ENCODE measurements around the gene CRIM1. TPM values are rescaled to one million over a fixed set of nuclear protein-coding genes. Genes with fewer than 3 reads are reported as not detected.
"Not testable (repeated sequence)": the region's sequence is repeated elsewhere in the genome, so short reads cannot be mapped to it uniquely, and the experiment has no call there.

Gene CRIM1
- polyA plus RNA-seq, 4 donors = 85.0 to 97.7 (median 90.4) TPM

DNA sequence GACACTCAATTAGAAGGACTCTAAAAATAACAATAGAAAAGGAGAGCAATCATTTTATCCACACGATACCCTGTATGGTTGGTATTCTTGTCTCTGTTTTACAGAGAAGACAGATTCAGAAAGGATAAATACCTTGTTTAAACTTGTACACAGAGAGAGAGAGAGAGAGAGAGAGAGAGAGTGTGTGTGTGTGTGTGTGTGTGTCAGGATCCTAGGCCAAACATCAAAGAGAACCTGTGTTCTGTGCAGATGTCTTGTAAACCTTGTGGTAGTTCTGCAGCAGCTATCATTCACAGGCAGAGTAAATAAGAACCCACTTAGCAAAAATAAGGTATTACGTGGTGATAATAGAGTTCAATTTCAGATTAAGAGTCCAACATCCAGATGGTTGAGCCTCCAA is 4.3 kb upstream of the CRIM1 start:
- DNase-seq (ENCODE audit: low read depth in 4 of 4, low spot score in 2 of 4) = no peak

DNA sequence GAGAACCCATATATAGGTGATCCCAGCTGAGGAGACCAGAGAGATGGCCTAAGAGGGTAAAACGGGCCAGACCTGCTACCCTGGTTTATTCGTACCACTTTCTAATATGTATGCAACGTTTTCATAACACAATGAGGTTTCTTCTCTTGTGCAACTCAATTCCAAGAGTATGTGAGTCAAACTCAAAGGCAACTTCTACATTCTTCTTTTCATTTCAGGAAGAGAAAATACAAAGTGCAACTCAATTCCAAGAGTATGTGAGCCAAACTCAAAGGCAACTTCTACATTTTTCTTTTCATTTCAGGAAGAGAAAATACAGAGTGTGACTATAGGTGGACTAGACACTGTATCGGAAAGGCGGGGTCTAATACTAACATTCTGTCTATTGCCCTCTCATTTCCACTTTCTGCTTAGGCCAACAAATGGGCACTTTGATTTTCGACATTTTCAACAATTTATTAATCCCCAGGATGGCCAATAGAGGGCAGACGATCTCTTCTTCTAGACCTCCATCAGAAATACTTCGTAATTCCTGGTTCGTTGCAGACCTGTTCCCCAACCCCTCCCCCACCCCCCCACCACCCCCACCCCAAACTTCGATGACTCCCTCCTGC is 3.7 kb upstream of the CRIM1 start:
- DNase-seq (ENCODE audit: low read depth in 4 of 4, low spot score in 2 of 4) = no peak

DNA sequence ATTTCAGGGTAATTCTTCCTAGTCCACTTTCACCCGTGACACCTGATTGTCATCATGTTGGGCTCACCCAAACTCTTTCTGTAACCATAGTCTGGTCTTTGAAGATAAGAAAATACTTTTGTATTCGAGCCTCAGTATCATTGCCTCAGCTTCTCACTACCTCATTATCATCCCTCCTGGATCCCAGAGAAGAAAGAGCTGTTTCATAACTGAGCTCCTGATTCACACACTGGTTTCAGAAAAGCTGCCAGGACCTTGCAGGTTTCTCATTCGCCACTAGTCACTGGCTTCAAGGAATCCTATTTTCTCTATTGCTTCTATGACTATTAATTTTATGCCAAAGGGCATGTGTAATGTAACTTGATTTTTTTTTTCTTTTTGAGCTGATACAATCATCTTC is 2.9 kb upstream of the CRIM1 start:
- no peak for DNase-seq (ENCODE audit: low read depth in 4 of 4, low spot score in 2 of 4)

DNA sequence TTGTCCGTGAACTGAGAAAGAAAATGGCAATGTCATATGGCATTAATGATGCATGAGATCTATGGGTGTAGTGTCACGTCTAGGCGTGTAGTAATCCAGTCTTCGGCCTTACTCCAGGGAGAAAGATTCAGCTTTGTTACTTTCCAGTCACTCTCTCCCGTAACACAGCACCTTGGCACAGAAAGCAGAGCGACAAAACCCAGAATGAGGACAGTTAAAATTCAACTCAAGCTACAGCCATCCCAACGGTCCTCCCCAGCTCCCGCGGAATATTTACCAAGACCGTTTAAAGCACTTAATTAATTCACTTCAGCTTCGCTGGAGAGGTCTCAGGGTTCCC is 797 bp upstream of the CRIM1 start:
- DNase-seq (ENCODE audit: low read depth in 4 of 4, low spot score in 2 of 4) = no peak

DNA sequence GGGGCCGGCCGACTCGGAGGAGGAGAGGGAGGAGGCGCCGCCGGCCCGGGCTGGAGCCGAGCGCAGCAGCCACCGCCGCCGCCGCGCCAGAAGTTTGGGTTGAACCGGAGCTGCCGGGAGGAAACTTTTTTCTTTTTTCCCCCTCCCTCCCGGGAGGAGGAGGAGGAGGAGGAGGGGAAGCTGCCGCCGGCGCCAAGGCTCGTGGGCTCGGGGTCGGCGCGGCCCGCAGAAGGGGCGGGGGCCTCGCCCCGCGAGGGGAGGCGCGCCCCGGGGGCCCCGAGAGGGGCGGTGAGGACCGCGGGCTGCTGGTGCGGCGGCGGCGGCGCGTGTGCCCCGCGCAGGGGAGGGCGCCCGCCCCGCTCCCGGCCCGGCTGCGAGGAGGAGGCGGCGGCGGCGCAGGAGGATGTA is 316 bp downstream of the CRIM1 start:
- DNase-seq (ENCODE audit: low read depth in 4 of 4, low spot score in 2 of 4) = no peak

DNA sequence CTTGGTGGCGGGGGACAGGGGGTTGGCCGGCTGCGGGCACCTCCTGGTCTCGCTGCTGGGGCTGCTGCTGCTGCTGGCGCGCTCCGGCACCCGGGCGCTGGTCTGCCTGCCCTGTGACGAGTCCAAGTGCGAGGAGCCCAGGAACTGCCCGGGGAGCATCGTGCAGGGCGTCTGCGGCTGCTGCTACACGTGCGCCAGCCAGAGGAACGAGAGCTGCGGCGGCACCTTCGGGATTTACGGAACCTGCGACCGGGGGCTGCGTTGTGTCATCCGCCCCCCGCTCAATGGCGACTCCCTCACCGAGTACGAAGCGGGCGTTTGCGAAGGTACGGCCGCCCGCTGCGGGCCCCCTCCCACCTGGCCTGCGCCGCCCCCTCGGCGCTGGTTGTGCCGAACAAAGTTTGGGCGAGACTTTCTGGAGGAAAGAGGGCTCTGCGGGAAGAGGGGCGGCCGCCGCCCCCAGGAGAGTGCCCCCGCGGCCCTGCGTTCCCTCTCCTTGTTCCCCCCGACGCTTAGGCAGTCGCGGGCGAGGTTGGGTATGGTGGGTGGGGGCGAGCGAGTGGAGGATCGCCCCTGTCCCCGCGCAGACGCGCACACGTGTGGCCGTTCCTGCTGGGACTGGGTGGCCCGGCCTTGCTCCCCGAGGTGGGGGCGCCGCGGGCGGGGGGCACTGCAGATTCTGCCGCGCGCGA is 866 bp downstream of the CRIM1 start:
- DNase-seq (ENCODE audit: low read depth in 4 of 4, low spot score in 2 of 4) = no peak

DNA sequence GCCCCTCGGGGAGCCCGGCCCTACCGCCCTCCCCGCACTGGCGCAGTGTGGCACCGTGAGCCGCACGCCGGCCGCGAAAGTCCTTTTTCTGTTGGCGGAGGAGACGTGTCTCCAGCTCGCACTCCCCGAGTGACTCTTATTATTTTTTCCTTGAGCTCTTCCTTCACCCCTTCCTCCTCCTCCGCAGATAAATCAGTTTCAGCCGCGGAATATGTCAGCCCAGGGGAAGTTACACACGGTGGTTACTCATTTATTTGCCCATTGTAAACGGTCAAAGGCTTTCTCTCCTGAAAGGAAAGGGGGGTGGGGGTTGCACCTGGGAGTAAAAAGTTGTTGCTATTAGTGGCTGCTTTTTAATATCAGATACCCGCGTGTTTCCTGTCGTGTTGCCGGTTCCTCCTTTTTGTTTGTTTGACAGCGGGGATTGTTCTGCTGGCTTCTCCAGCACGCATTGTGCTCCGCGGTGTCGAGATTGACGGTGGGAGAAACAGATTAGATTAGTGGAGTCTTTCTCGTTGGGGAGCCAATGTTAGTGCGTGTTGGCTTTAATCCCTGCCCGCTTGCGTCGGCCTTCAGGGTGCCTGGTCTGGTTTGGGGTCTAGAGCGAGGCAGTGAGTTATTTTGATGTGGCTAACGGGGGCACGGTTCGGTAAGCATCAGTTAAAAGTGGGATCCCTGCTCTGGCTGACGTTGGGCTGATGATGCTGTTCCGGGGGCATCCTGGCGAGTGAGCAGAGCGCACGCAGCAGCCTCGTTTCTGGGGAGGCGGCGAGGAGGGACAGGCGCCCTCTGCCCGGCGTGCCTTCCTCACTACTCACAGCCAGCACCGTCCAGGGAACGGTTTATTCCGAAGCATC is 1.6 kb downstream of the CRIM1 start:
- DNase-seq (ENCODE audit: low read depth in 4 of 4, low spot score in 2 of 4) = peak in 1 of 4 donors; percentile 41

DNA sequence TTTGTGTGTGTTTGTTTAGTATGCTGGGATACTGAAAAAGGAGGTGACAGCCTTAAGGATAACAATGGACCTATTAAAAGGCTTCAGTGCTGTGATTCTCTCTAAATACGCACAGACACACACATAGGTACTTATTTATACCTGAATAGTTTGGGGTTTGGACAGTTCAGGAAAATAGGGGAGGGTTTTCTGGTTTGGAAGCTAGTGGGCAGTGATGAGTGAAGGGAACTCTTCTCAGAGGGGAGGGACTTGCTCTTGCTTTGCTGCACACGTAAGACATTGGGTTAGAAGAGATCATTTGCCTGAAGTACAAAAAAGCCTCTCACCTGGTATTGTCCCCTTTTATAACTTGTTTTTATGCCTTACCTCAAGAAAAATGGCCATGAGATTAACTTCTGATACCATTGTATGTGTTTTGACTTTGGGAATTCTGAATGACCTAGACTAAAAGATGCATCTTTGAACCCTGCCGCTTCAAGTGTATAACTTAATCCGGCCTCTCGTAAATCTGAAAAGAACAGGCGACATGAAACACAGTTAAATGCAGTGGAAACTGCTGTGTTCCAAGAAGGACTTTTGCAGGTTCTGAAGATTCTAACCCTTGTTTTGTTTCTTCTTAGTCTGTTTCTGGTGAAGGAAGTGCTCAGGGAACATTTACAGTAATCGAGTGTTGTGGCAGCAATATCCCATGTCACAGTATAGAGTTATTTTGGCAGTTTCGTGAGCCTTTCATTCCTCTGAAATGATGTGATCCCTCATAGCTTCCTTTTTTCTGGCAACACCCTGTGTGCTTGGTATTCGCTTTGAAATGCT is 2.5 kb downstream of the CRIM1 start:
- peak in 1 of 4 donors; percentile 45 for DNase-seq (ENCODE audit: low read depth in 4 of 4, low spot score in 2 of 4)

DNA sequence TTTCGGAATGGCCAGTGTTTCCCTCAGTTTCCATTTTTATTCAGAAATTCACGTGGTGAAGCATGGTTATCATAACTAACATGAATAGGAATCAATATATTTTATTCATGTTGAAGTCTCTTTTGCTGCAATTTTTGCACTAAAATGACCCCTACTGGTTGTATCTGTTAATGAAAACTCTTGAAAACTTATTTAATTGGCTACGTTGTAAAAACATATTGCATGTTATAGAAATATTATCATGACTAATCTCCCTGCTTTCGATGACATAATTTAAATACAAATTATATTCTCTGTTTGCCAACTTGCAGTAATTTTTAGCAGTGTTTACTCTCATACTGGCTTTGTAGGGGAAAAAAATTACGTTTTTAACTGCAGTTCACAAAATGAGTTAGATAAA is 3.5 kb downstream of the CRIM1 start:
- DNase-seq (ENCODE audit: low read depth in 4 of 4, low spot score in 2 of 4) = no peak

DNA sequence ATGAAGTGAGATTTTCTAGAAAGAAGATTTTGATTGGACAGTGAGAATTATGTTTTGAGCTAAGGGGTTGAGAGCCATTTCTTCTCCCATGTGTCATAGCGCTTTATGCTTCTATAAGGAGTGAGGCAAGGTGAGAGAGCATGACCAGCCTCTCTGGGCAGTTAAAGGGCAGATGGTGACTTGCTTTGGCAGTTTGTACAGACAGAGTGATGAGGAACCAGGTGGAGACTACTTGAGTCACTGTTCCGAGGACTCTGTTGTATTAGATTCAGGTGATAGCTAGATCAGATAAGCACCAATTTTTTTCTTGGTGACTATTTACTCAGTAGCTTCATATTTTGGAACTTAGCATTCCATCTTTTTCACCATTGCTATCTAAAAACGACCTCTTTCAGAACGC is 4.5 kb downstream of the CRIM1 start:
- no peak for DNase-seq (ENCODE audit: low read depth in 4 of 4, low spot score in 2 of 4)

DNA sequence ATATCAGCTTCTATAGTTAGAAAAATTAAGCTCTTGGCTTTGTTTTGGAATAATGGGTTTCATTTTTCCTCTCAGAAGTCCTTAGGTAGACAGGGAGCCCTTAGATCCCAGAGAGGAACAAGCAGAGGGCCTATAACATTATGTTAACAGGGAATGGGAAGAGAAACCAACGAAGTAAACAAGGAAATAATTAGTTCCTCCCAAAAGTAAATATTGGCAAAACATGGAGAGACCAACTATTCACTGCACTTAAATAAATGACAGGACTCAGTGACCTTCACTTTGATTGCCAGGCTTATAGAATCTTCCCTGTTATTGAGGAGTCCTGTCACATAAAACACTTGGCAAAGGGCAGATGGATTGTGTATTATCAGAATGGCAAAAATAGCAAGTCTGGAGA is 5.3 kb downstream of the CRIM1 start:
- no peak for DNase-seq (ENCODE audit: low read depth in 4 of 4, low spot score in 2 of 4)

DNA sequence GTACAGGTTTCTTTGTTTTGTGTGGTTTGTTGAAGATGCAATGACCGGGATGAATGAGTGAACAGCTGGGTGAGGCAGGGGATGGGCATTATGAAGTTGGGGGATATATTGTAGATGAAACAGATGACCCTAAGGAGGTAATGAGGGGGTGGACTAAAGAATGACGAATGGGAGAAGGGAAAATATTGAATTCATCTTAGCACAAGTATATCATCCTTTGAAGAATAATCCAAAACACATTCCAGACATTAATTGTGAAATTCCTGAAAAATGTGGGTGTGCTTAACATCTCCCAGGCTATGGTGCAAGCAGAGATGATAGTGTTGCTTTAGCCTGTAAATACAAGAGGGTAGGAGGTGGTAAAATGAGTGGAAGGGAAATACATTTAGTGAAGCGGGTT is 5.8 kb downstream of the CRIM1 start:
- no peak for DNase-seq (ENCODE audit: low read depth in 4 of 4, low spot score in 2 of 4)

DNA sequence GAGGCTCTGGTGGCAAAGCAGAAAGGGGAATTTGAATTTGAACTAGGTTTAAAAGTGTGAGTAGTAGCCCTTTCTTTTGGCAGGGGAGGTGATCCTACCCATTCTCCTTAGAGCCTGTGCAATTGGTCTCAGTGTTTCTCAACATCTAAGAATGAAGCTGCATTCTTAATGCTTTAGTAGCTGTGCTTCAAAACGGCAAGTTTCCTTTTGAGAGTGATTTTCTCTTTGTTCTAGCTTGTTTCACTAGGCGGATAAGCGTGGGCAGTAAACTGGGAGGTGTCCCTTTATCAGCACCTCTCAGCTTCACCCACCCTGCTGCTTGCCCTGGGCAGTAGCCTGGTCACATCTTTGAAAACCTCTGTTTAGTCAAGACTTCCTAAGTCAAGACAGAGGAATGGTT is 6.7 kb downstream of the CRIM1 start:
- no peak for DNase-seq (ENCODE audit: low read depth in 4 of 4, low spot score in 2 of 4)

DNA sequence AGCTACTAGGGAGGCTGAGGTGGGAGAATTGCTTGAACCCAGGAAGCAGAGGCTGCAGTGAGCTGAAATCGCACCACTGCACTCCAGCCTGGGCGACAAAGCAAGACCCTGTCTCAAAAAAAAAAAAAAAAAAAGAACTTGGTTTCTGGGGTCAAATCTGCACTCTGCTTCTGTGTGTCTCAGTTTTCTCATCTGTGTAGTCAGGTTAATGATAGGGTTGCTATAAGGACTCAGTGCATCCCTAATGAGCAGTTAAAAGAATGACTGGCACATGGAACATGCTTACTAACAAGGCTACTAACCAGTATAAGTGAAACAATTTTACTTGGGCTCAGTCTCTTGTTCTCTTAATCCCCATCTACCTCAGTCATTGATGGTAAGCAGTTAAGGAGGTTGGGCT is 7.5 kb downstream of the CRIM1 start:
- DNase-seq (ENCODE audit: low read depth in 4 of 4, low spot score in 2 of 4) = not testable (repeated sequence)

DNA sequence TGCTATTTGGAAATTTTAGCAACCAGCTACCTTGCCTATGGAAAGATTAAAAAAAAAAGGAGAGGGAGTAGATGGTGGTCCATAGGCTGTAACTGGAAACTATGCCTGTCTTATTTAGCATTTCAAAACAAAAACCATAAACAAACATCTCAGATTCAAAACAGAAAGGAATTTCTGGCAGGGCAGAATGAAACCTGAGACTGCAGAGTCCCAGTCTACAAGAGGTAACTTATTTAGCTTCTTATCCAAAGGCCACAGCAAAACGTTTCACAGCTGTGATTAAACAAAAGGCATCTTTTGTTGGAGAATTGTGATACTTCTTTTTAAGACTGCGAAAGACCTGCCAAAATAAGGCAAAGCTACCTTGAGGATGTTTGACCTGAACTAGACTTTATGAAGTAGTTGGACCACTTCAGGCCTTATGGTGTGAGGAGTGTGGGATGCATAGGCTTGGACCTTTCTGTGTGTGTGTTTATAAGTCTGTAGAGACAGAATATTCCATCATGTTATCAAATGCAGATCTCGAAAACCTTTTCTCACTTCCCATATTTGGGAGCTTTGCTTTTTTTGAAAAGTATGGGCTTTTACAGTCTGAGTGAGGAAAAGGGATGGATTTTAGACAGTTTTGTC is 11.0 kb downstream of the CRIM1 start:
- no peak for DNase-seq (ENCODE audit: low read depth in 4 of 4, low spot score in 2 of 4)

DNA sequence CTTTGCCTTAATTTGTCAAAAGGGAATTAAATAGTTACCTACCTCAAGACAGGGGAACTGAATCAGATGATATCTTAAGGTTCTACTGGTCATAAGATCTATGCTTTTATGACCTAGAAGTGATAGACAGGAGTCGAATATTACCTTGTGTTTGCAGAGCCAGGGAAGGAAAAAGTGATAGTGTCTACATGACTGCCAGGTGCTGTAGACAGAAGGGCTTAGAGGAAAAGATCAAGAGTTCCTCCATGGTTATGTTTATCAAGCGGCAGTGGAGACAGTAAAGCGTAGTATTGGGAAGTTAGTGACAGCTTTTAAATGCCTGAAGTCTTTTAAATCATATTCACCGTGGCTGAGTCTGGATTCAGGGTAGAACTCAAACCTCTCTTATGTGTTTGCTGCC is 11.9 kb downstream of the CRIM1 start:
- no peak for DNase-seq (ENCODE audit: low read depth in 4 of 4, low spot score in 2 of 4)

DNA sequence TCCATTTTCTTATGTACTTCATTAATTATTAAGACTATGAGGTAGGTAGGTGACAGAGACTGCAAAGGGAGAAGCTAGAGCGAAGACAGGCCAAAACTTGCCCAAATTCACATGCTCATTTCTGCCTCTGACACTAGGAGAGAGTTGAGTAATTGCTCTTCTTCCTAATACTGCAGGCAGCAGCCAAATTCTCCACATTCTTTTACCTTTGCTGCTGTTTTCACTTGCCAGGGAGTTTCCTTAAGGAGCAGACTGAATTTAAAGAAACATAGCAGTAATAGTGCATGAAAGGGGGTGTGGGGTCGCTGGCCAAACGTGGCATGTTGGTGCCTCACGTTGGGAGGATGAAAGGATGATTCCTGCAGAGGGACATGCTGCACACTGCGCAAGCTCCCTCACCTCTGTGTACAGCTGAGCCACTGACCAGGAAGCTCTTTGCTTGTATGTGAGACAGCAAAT is 12.3 kb downstream of the CRIM1 start:
- DNase-seq (ENCODE audit: low read depth in 4 of 4, low spot score in 2 of 4) = no peak

DNA sequence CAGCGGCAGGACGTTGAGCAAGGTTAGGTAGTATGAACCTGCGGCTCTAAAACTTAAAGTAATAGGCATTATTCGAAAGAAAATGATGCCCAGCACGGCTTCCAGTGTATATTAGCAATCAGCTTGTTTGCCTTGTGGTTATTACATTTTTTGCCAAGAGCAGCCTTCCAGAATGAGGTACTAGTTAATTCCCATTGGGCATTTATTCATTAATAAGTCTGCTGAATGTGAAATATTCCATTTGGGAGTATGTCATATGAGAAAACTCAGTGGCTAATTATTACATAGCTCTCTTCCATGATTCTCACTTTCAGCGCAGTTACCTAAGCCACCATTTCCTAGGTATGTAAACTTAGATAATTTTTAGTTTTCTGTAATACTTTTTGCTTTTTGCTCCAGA is 12.9 kb downstream of the CRIM1 start:
- DNase-seq (ENCODE audit: low read depth in 4 of 4, low spot score in 2 of 4) = no peak

DNA sequence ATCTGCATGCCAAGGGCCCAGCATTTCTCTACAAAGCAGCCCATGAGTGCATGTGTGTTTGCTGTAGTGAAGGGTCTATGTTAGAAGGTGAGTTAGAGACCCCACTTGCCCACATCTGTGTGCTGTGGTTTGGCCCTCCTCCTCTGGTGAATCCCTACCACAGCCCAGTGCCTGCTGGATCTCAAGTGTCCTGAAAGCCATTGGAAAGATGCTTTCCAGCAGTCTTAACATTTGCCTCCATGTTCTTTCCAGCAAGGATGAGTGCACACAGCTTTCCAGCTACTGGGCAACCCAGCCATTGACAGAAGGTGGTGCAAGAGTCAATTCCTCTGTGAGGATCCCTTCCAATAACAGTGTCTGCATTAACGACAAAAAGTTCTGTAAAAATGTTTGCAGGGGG is 13.6 kb downstream of the CRIM1 start:
- no peak for DNase-seq (ENCODE audit: low read depth in 4 of 4, low spot score in 2 of 4)

DNA sequence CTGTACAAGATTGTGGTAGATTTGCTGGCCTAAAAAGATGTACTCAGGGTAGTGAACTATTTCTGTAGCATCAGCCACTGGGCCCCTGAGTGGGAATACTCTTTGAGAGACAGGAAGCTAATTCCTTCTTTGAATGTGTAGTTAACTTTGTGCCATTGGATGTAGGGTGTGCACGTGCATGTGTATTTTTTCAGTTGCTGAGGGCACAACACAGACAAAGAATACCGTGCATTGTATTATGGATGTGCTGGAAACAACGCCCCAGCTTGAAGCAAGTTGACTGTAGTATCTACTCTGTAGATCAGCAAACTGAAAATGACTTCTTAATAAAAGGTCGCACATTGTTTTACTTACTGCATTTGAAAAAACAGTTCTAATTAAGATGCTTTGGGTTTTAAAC is 14.1 kb downstream of the CRIM1 start:
- no peak for DNase-seq (ENCODE audit: low read depth in 4 of 4, low spot score in 2 of 4)

DNA sequence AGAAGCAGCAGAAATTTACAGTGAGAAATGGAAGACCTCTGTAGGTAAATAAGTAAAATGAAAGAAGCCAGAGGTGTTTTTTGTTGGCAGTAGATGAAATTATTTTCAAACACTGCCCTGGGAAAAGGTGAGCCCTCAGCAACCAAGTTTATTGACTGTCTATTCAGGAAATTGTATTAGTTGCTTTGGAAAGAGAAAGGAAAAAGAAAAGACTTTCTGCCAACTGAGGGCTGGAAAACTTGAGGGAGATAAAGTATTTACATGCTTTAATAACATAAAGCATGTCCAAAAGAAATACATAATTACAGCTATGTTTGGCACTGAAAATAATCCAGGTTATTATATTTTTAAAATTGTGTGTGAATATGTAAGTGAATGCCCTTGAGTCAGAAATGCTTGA is 14.7 kb downstream of the CRIM1 start:
- no peak for DNase-seq (ENCODE audit: low read depth in 4 of 4, low spot score in 2 of 4)

Measured in left renal cortex interstitium (tissue), 4 donors.